Measurements from ENCODE around the gene EFCAB9.
"Not testable (repeated sequence)": the region's sequence is repeated elsewhere in the genome, so short reads cannot be mapped to it uniquely, and the experiment has no call there.

EFCAB9 gene

GRCh38 chr5:172193872-172194271 is at the start of gene EFCAB9:
Gene EFCAB9 (plus strand): TSS chr5:172194172. CDS start chr5:172194173, 1 bp downstream.
- H3K4me3 ChIP-seq (ENCODE audit: low read depth, low read length): no peak within 1 kb of the TSS

GRCh38 chr5:172144291-172144815 is 49.6 kb upstream of the EFCAB9 start:
- no peak overlapping the region for H3K4me3 ChIP-seq (ENCODE audit: low read depth, low read length)

GRCh38 chr5:172144931-172145869 is 48.8 kb upstream of the EFCAB9 start:
- no peak overlapping the region for H3K4me3 ChIP-seq (ENCODE audit: low read depth, low read length)

GRCh38 chr5:172145870-172146747 is 47.9 kb upstream of the EFCAB9 start:
- no peak overlapping the region for H3K4me3 ChIP-seq (ENCODE audit: low read depth, low read length)

GRCh38 chr5:172146748-172147092 is 47.3 kb upstream of the EFCAB9 start:
- no peak overlapping the region for H3K4me3 ChIP-seq (ENCODE audit: low read depth, low read length)

GRCh38 chr5:172147857-172148256 is 46.1 kb upstream of the EFCAB9 start:
- H3K4me3 ChIP-seq (ENCODE audit: low read depth, low read length): no peak overlapping the region

GRCh38 chr5:172148381-172148780 is 45.6 kb upstream of the EFCAB9 start:
- H3K4me3 ChIP-seq (ENCODE audit: low read depth, low read length): no peak overlapping the region

- no peak overlapping the region for H3K4me3 ChIP-seq (ENCODE audit: low read depth, low read length)
These were observed 44.9 kb upstream of the EFCAB9 start for GRCh38 chr5:172149073-172149472.

GRCh38 chr5:172149481-172149880 is 44.5 kb upstream of the EFCAB9 start:
- not testable (repeated sequence) for H3K4me3 ChIP-seq (ENCODE audit: low read depth, low read length)

GRCh38 chr5:172150514-172151425 is 43.2 kb upstream of the EFCAB9 start:
- no peak overlapping the region for H3K4me3 ChIP-seq (ENCODE audit: low read depth, low read length)

- no peak overlapping the region for H3K4me3 ChIP-seq (ENCODE audit: low read depth, low read length)
These were observed 42.2 kb upstream of the EFCAB9 start for GRCh38 chr5:172151661-172152210.

GRCh38 chr5:172153695-172154094 is 40.3 kb upstream of the EFCAB9 start:
- no peak overlapping the region for H3K4me3 ChIP-seq (ENCODE audit: low read depth, low read length)

- H3K4me3 ChIP-seq (ENCODE audit: low read depth, low read length): not testable (repeated sequence)
These were observed 38.9 kb upstream of the EFCAB9 start for GRCh38 chr5:172155101-172155500.

- no peak overlapping the region for H3K4me3 ChIP-seq (ENCODE audit: low read depth, low read length)
These were observed 37.4 kb upstream of the EFCAB9 start for GRCh38 chr5:172156541-172156994.

GRCh38 chr5:172159016-172159415 is 35.0 kb upstream of the EFCAB9 start:
- no peak overlapping the region for H3K4me3 ChIP-seq (ENCODE audit: low read depth, low read length)

- no peak overlapping the region for H3K4me3 ChIP-seq (ENCODE audit: low read depth, low read length)
These were observed 33.5 kb upstream of the EFCAB9 start for GRCh38 chr5:172160506-172160905.

- no peak overlapping the region for H3K4me3 ChIP-seq (ENCODE audit: low read depth, low read length)
These were observed 31.5 kb upstream of the EFCAB9 start for GRCh38 chr5:172162323-172162986.

- H3K4me3 ChIP-seq (ENCODE audit: low read depth, low read length): no peak overlapping the region
These were observed 31.0 kb upstream of the EFCAB9 start for GRCh38 chr5:172162987-172163343.

- H3K4me3 ChIP-seq (ENCODE audit: low read depth, low read length): no peak overlapping the region
These were observed 30.6 kb upstream of the EFCAB9 start for GRCh38 chr5:172163346-172163745.

GRCh38 chr5:172164769-172165212 is 29.2 kb upstream of the EFCAB9 start:
- no peak overlapping the region for H3K4me3 ChIP-seq (ENCODE audit: low read depth, low read length)
